ENCODE results near the gene WDR74.

Gene WDR74

GRCh38 chr11:62858201-62858600 lies 18.8 kb upstream of the WDR74 start:
- peak overlapping the region; percentile 72 for H3K4me3 ChIP-seq (ENCODE audit: low read depth, low read length)
- DNase-seq (ENCODE audit: low read depth): no peak
- TF ChIP-seq, protein P1, sequence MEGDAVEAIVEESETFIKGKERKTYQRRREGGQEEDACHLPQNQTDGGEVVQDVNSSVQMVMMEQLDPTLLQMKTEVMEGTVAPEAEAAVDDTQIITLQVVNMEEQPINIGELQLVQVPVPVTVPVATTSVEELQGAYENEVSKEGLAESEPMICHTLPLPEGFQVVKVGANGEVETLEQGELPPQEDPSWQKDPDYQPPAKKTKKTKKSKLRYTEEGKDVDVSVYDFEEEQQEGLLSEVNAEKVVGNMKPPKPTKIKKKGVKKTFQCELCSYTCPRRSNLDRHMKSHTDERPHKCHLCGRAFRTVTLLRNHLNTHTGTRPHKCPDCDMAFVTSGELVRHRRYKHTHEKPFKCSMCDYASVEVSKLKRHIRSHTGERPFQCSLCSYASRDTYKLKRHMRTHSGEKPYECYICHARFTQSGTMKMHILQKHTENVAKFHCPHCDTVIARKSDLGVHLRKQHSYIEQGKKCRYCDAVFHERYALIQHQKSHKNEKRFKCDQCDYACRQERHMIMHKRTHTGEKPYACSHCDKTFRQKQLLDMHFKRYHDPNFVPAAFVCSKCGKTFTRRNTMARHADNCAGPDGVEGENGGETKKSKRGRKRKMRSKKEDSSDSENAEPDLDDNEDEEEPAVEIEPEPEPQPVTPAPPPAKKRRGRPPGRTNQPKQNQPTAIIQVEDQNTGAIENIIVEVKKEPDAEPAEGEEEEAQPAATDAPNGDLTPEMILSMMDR (IDR thresholded peaks at IDR 0.05; ENCODE audit: low read depth, low read length, missing control alignments): no peak

DNA sequence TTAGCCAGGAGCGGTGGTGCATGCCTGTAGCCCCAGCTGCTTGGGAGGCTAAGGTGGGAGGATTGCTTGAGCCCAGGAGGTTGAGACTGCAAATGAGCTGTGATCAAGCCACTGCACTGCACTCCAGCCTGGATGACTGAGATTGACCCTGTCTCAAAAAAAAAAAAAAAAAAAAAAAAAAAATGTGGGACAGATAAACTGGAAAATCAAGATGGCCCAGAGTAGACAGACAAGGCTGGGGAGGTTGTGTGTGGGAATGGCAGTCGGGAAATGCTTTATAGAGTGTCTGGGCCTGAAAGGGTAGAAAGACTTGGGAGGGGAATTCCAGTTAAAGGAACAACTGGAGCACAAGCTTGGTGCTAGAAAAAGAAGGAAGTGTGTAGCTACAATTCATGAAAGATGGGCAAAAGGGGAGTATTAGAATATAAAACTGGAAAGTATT lies 18.2 kb upstream of the WDR74 start:
- peak overlapping the region; percentile 72 for H3K4me3 ChIP-seq (ENCODE audit: low read depth, low read length)

DNA sequence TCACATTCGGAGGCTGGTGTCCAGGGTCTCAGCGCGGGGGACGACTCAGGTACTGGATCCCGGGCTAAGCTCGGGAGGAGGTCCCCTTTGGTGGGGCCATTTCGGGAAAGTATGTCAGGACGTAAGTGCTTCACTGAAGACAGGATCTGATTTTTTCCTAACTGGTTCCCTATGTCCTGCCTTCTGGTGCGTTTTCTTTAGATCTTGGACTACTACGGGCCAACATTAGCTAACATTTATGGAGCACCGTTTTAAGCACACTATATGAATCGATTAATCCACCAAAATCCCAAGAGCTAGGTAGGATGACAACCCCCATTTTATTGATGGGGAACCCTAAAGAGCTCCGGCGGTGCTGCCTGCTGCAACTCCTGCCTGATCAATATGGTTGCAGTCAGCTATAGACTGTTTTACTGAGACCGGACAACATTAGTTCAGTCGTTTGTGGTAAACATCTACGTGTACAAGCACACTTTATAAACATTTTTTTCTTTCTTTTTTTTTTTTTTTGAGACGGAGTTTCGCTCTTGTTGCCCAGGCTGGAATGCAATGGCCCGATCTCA lies 17.0 kb upstream of the WDR74 start:
- peak overlapping the region; percentile 72 for H3K4me3 ChIP-seq (ENCODE audit: low read depth, low read length)
- no peak for DNase-seq (ENCODE audit: low read depth)
- TF ChIP-seq, protein P1 (IDR thresholded peaks at IDR 0.05; ENCODE audit: low read depth, low read length, missing control alignments): no peak

More for the DNA sequence above, 18.2 kb upstream of the WDR74 start:
- no peak for DNase-seq (ENCODE audit: low read depth)
- TF ChIP-seq, protein P1 (IDR thresholded peaks at IDR 0.05; ENCODE audit: low read depth, low read length, missing control alignments): no peak

GRCh38 chr11:62855571-62856332 lies 16.4 kb upstream of the WDR74 start:
- peak overlapping the region; percentile 95 for H3K4me3 ChIP-seq (ENCODE audit: low read depth, low read length)
- TF ChIP-seq, protein P1 (IDR thresholded peaks at IDR 0.05; ENCODE audit: low read depth, low read length, missing control alignments): no peak
- peak; percentile 97 for DNase-seq (ENCODE audit: low read depth)

GRCh38 chr11:62854825-62855570 lies 15.6 kb upstream of the WDR74 start:
- TF ChIP-seq, protein P1 (IDR thresholded peaks at IDR 0.05; ENCODE audit: low read depth, low read length, missing control alignments): no peak
- no peak for DNase-seq (ENCODE audit: low read depth)
- H3K4me3 ChIP-seq (ENCODE audit: low read depth, low read length): peak overlapping the region; percentile 95

DNA sequence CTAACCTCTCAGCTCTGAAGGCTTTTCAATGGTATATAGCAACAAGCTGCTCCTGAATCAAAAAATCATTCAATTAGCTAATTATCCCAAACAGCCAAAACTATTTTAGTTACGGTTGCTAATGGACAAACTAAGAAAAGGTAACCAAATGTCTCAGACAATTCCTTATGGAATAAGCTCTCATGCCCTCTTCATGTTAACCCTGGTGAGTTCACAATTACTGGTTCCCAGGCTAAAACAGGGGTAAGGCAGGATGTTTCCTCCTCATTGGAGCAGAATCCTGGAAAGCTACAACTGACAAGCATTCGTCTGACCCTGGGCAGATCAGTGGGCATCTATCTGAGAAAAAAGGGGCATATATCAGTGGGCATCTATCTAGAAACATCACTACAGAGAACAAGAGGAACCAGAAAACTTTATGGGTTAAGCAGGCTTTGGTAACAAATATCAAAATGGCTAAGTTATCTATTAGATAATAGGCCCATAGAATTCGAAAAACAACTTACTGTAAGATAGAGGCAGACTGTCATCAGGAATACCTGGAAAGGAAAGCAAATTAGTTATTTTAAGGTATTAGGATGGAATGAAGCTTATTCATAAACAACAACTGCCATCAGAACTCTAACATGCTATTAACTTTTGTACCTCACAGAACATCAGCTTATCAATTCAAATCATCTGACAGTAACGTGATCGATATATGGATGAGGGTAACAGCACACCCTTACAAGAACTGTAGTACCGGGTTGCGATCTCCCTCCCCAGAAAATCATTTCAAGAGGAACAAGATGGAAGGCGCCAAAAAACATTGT lies 14.8 kb upstream of the WDR74 start:
- DNase-seq (ENCODE audit: low read depth): no peak
- H3K4me3 ChIP-seq (ENCODE audit: low read depth, low read length): peak overlapping the region; percentile 95

More for the DNA sequence above, 14.8 kb upstream of the WDR74 start:
- TF ChIP-seq, protein P1 (IDR thresholded peaks at IDR 0.05; ENCODE audit: low read depth, low read length, missing control alignments): no peak

All from GM12864 (cell line).